ENCODE measurements around the gene ADD3. TPM values are rescaled to one million over a fixed set of nuclear protein-coding genes. Genes with fewer than 3 reads are reported as not detected.

The ADD3 gene
- total and polyA plus RNA-seq, 2 donors from 2014 or later, result 56.9 to 79.2 TPM

- Histone ChIP-seq H3K9ac (ENCODE audit: low read length in 3 of 3) (no peak overlapping the region), H3K27ac (ENCODE audit: low read depth in 2 of 2, low read length in 2 of 2) (no peak overlapping the region)
These were observed 15.3 kb upstream of the ADD3 start for GRCh38 chr10:109992485-109992884.

GRCh38 chr10:109993551-109994330, 14.0 kb upstream of the ADD3 start:
- Histone ChIP-seq H3K27me3 (ENCODE audit: control insufficient read depth, insufficient read depth, low read length) (no peaks in the 10 kb centered on the region), H3K9me3 (ENCODE audit: control insufficient read depth in 2 of 3, insufficient read depth in 1 of 3, low read length in 3 of 3) (no peaks in the 10 kb centered on the region), H3K9ac (ENCODE audit: low read length in 3 of 3) (no peak overlapping the region), H3K4me3 (ENCODE audit: low read length in 3 of 3) (no peak overlapping the region), H3K36me3 (ENCODE audit: control insufficient read depth in 2 of 3, insufficient read depth in 3 of 3, low read length in 3 of 3) (no peaks in the 10 kb centered on the region), H3K4me1 (ENCODE audit: control insufficient read depth in 2 of 3, insufficient read depth in 2 of 3, low read depth in 1 of 3, low read length in 3 of 3) (peaks cover 5 to 24% (median 9%) of the 10 kb centered on the region in 3 donors), H3K27ac (ENCODE audit: low read depth in 2 of 2, low read length in 2 of 2) (no peak overlapping the region)
- intact Hi-C loops (cut with DNase I), result no loop called here
- DNase-seq (no peak), FAIRE-seq (no peak)
- TF ChIP-seq CTCF (IDR thresholded peaks at IDR 0.05; ENCODE audit: borderline replicate concordance, extremely low read depth, insufficient read depth), result no peak

More at GRCh38 chr10:109992485-109992884, 15.3 kb upstream of the ADD3 start:
- FAIRE-seq, result no peak
- H3K36me3 ChIP-seq (ENCODE audit: control insufficient read depth in 2 of 3, insufficient read depth in 3 of 3, low read length in 3 of 3), result no peaks in the 10 kb centered on the region
- intact Hi-C loops (cut with DNase I), result no loop called here
- no peak for DNase-seq
- no peak for TF ChIP-seq CTCF (IDR thresholded peaks at IDR 0.05; ENCODE audit: borderline replicate concordance, extremely low read depth, insufficient read depth)
- no peaks in the 10 kb centered on the region for H3K9me3 ChIP-seq (ENCODE audit: control insufficient read depth in 2 of 3, insufficient read depth in 1 of 3, low read length in 3 of 3)
- H3K4me3 ChIP-seq (ENCODE audit: low read length in 3 of 3), result no peak overlapping the region
- H3K4me1 ChIP-seq (ENCODE audit: control insufficient read depth in 2 of 3, insufficient read depth in 2 of 3, low read depth in 1 of 3, low read length in 3 of 3), result peaks cover 3 to 21% (median 5%) of the 10 kb centered on the region in 3 donors
- H3K27me3 ChIP-seq (ENCODE audit: control insufficient read depth, insufficient read depth, low read length), result no peaks in the 10 kb centered on the region

GRCh38 chr10:109994711-109995577, 12.8 kb upstream of the ADD3 start:
- no peak for DNase-seq
- H3K9ac ChIP-seq (ENCODE audit: low read length in 3 of 3), result no peak overlapping the region
- no peaks in the 10 kb centered on the region for H3K27me3 ChIP-seq (ENCODE audit: control insufficient read depth, insufficient read depth, low read length)
- peak overlapping the region in 1 of 2 donors; percentile 3 for H3K27ac ChIP-seq (ENCODE audit: low read depth in 2 of 2, low read length in 2 of 2)
- TF ChIP-seq CTCF (IDR thresholded peaks at IDR 0.05; ENCODE audit: borderline replicate concordance, extremely low read depth, insufficient read depth), result no peak
- intact Hi-C loops (cut with DNase I), result no loop called here
- peaks cover 5 to 25% (median 9%) of the 10 kb centered on the region in 3 donors for H3K4me1 ChIP-seq (ENCODE audit: control insufficient read depth in 2 of 3, insufficient read depth in 2 of 3, low read depth in 1 of 3, low read length in 3 of 3)
- H3K9me3 ChIP-seq (ENCODE audit: control insufficient read depth in 2 of 3, insufficient read depth in 1 of 3, low read length in 3 of 3), result no peaks in the 10 kb centered on the region
- H3K4me3 ChIP-seq (ENCODE audit: low read length in 3 of 3), result no peak overlapping the region
- FAIRE-seq, result no peak
- no peaks in the 10 kb centered on the region for H3K36me3 ChIP-seq (ENCODE audit: control insufficient read depth in 2 of 3, insufficient read depth in 3 of 3, low read length in 3 of 3)
